ENCODE results near the gene SERGEF.

Gene SERGEF

DNA sequence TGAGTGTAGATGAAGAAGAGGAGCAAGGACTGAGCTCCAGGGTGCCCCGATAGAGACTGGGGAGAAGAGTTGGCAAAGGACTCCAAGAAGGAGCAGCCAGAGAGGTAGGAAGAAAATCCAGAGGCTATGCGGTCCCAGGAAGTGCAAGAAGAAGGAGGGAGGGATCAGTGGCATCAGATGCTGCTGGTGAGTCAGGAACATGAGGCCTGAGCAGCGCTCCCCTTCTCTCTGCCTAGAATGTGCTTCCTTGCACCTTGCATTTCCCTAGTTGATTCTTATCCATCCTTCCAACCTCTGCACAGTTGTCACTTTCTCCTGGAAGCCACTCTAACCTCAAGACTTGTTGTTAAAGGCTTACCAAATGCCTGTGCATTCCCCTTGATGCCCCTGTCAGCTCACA is 257.0 kb downstream of the SERGEF start:
- no peak for DNase-seq
- TF ChIP-seq EZH2 (optimal IDR thresholded peaks at IDR 0.05; ENCODE audit: low read depth, low read length): no peak
- TF ChIP-seq CTCF (IDR thresholded peaks at IDR 0.05; ENCODE audit: low read length): no peak
- TF ChIP-seq EZH2phosphoT487 (IDR thresholded peaks at IDR 0.05; ENCODE audit: low read length): no peak

DNA sequence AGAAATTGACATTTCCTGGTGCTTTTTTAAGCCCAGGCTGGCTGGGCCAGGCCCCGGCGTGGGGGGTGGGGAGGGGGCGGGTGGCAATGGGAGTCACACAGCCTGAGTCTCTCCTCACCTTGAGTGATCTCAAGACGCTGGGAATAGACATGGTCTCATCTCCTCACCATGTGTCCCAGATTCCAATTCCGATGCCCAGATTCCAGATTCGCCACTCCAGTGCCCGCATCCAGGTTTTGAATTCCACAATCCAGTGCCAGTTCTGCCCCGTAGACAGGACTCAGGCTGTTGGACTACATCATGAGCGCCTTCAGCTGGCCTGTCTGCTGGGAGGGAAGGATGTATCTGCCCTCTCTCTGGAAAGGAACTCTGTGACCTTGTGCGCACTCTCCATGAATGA is 259.2 kb downstream of the SERGEF start:
- no peaks in the 10 kb centered on the region for H3K79me2 ChIP-seq (ENCODE audit: low read length)
- H3K4me3 ChIP-seq (ENCODE audit: low read length): no peak overlapping the region
- no peaks in the 10 kb centered on the region for H3K9me3 ChIP-seq (replicated peaks; ENCODE audit: insufficient read depth, low read length)
- TF ChIP-seq CTCF (IDR thresholded peaks at IDR 0.05; ENCODE audit: low read length) (no peak), EZH2 (optimal IDR thresholded peaks at IDR 0.05; ENCODE audit: low read depth, low read length) (no peak), EZH2phosphoT487 (IDR thresholded peaks at IDR 0.05; ENCODE audit: low read length) (no peak)
- peaks cover 33% of the 10 kb centered on the region for H3K27me3 ChIP-seq (replicated peaks; ENCODE audit: insufficient read depth, low read length)
- no peak overlapping the region for H2AFZ ChIP-seq (ENCODE audit: low read length)
- no peaks in the 10 kb centered on the region for H3K36me3 ChIP-seq (replicated peaks; ENCODE audit: insufficient read depth, low read length)
- no peaks in the 10 kb centered on the region for H3K9me2 ChIP-seq (replicated peaks; ENCODE audit: insufficient read depth, low read length)
- H3F3A ChIP-seq (ENCODE audit: insufficient read depth, low read length): no peaks in the 10 kb centered on the region
- H3K27ac ChIP-seq (ENCODE audit: low read length): no peak overlapping the region
- no peaks in the 10 kb centered on the region for H3K4me1 ChIP-seq (ENCODE audit: low read length)
- H3K4me2 ChIP-seq (ENCODE audit: low read depth, low read length): no peak overlapping the region
- no peak for DNase-seq
- no peak overlapping the region for H3K9ac ChIP-seq (ENCODE audit: low read length)
- H4K20me1 ChIP-seq (ENCODE audit: insufficient read depth, low read length): no peaks in the 10 kb centered on the region

More for the DNA sequence above, 257.0 kb downstream of the SERGEF start:
- Histone ChIP-seq H3F3A (ENCODE audit: insufficient read depth, low read length) (no peaks in the 10 kb centered on the region), H3K4me1 (ENCODE audit: low read length) (no peaks in the 10 kb centered on the region), H3K27ac (ENCODE audit: low read length) (no peak overlapping the region), H3K9ac (ENCODE audit: low read length) (no peak overlapping the region), H3K9me3 (replicated peaks; ENCODE audit: insufficient read depth, low read length) (no peaks in the 10 kb centered on the region), H3K79me2 (ENCODE audit: low read length) (no peaks in the 10 kb centered on the region), H3K4me3 (ENCODE audit: low read length) (no peak overlapping the region), H3K9me2 (replicated peaks; ENCODE audit: insufficient read depth, low read length) (no peaks in the 10 kb centered on the region), H3K36me3 (replicated peaks; ENCODE audit: insufficient read depth, low read length) (no peaks in the 10 kb centered on the region), H2AFZ (ENCODE audit: low read length) (no peak overlapping the region), H3K4me2 (ENCODE audit: low read depth, low read length) (no peak overlapping the region), H3K27me3 (replicated peaks; ENCODE audit: insufficient read depth, low read length) (peaks cover 16% of the 10 kb centered on the region; the same call in 1 of the 2 replicates), H4K20me1 (ENCODE audit: insufficient read depth, low read length) (no peaks in the 10 kb centered on the region)

DNA sequence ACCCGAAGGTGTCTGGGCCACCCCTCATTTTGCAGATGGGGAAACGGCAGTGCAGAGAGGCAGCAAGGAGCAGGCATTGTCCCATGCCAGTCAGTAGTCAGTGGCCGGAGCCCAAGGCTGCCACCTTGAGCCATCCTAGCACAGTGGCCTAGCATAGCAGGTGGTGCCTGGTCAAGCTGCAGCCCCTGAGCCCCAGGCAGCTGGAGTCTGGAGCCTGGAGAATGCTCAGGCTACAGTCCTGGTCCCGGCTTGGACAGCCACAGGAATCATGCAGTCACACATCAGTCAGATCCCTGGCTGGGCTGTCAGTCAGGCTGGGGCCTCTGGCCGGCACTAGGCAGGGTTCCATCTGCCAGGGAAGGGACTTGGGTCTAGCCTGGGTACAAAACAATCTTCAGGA is 259.7 kb downstream of the SERGEF start:
- no peaks in the 10 kb centered on the region for H3K79me2 ChIP-seq (ENCODE audit: low read length)
- H3K27me3 ChIP-seq (replicated peaks; ENCODE audit: insufficient read depth, low read length): peaks cover 38% of the 10 kb centered on the region
- TF ChIP-seq EZH2phosphoT487 (IDR thresholded peaks at IDR 0.05; ENCODE audit: low read length) (no peak), EZH2 (optimal IDR thresholded peaks at IDR 0.05; ENCODE audit: low read depth, low read length) (no peak), CTCF (IDR thresholded peaks at IDR 0.05; ENCODE audit: low read length) (no peak)
- H3K4me1 ChIP-seq (ENCODE audit: low read length): no peaks in the 10 kb centered on the region
- no peaks in the 10 kb centered on the region for H3K9me2 ChIP-seq (replicated peaks; ENCODE audit: insufficient read depth, low read length)
- no peak for DNase-seq
- no peaks in the 10 kb centered on the region for H4K20me1 ChIP-seq (ENCODE audit: insufficient read depth, low read length)
- no peak overlapping the region for H3K9ac ChIP-seq (ENCODE audit: low read length)
- H3K36me3 ChIP-seq (replicated peaks; ENCODE audit: insufficient read depth, low read length): no peaks in the 10 kb centered on the region
- no peak overlapping the region for H3K4me2 ChIP-seq (ENCODE audit: low read depth, low read length)
- H2AFZ ChIP-seq (ENCODE audit: low read length): no peak overlapping the region
- no peak overlapping the region for H3K4me3 ChIP-seq (ENCODE audit: low read length)
- no peaks in the 10 kb centered on the region for H3K9me3 ChIP-seq (replicated peaks; ENCODE audit: insufficient read depth, low read length)
- no peak overlapping the region for H3K27ac ChIP-seq (ENCODE audit: low read length)
- H3F3A ChIP-seq (ENCODE audit: insufficient read depth, low read length): no peaks in the 10 kb centered on the region
